SJCRH30 (cell line): ENCODE data around the gene AP3M1. TPM values are rescaled to one million over a fixed set of nuclear protein-coding genes. Genes with fewer than 3 reads are reported as not detected.
"Not testable (repeated sequence)": the region's sequence is repeated elsewhere in the genome, so short reads cannot be mapped to it uniquely, and the experiment has no call there.

Experiments
- DNase-seq, 2 experiments: peaks; one replicate each; pipeline ENCODE4 v3.0.0-alpha.2; 2015 to 2020
- H3K27ac ChIP-seq: fragments of 250-450 bp; sonication (Bioruptor Pico); 2 replicates; pipeline ENCODE4 v1.5.1; 2020; ENCODE audit warnings: mild to moderate bottlenecking, moderate library complexity
- H3K27me3 ChIP-seq: fragments of 250-450 bp; sonication (Bioruptor Pico); 2 replicates; pipeline ENCODE4 v1.5.1; 2020; ENCODE audit warnings: mild to moderate bottlenecking, moderate library complexity
- H3K36me3 ChIP-seq: fragments of 250-450 bp; sonication (Bioruptor Pico); 2 replicates; pipeline ENCODE4 v1.5.1; 2020; ENCODE audit warnings: mild to moderate bottlenecking, moderate library complexity
- H3K4me1 ChIP-seq: fragments of 250-450 bp; sonication (Bioruptor Pico); 2 replicates; pipeline ENCODE4 v1.5.1; 2020; ENCODE audit warnings: mild to moderate bottlenecking, moderate library complexity
- H3K4me3 ChIP-seq: fragments of 250-450 bp; sonication (Bioruptor Pico); 2 replicates; pipeline ENCODE4 v1.5.1; 2020; ENCODE audit warnings: mild to moderate bottlenecking, moderate library complexity
- H3K9me3 ChIP-seq: fragments of 250-450 bp; sonication (Bioruptor Pico); replicated peaks from 2 replicates; pipeline ENCODE4 v1.5.1; 2020; ENCODE audit warnings: mild to moderate bottlenecking, moderate library complexity
- total RNA-seq: library from RNA; depleted of rRNA; stranded (reverse); fragments of >200 nt; shearing (Covaris generic); gene quantifications from 2 replicates; pipeline ENCODE4 v1.2.3, GENCODE V29; 2014; rRNA removed

The AP3M1 gene
- 42.1 and 43.1 TPM in 2 replicates for total RNA-seq

- no peaks in the 10 kb centered on the region for H3K36me3 ChIP-seq
- peak; percentile 95 to 96 for DNase-seq
Observed at GRCh38 chr10:74150204-74150989, at the start of gene AP3M1. Gene AP3M1 (minus strand): TSS chr10:74150828. CDS start chr10:74138379, 12,449 bp downstream.

GRCh38 chr10:74199315-74199714, 48.7 kb upstream of the AP3M1 start:
- Histone ChIP-seq H3K27me3 (no peaks in the 10 kb centered on the region), H3K27ac (no peak overlapping the region), H3K9me3 (0 out of 2 replicates have a peak, but pooled peaks cover 3% of the 10 kb centered on the region), H3K36me3 (no peaks in the 10 kb centered on the region; the same call in 1 of the 2 replicates), H3K4me1 (no peaks in the 10 kb centered on the region), H3K4me3 (no peak overlapping the region)
- DNase-seq, result no peak

More at GRCh38 chr10:74150204-74150989, at the start of gene AP3M1:
- no peaks in the 10 kb centered on the region for H3K27me3 ChIP-seq
- H3K4me3 ChIP-seq, result peak within 1 kb of the TSS; percentile 75
- peak within 1 kb of the TSS; percentile 98 for H3K27ac ChIP-seq
- H3K4me1 ChIP-seq, result peaks cover 9% of the 10 kb centered on the region
- no peaks in the 10 kb centered on the region for H3K9me3 ChIP-seq

GRCh38 chr10:74194999-74195398, 44.4 kb upstream of the AP3M1 start:
- no peaks in the 10 kb centered on the region for H3K9me3 ChIP-seq
- no peaks in the 10 kb centered on the region for H3K27me3 ChIP-seq
- H3K4me3 ChIP-seq, result no peak overlapping the region
- DNase-seq, result no peak
- no peaks in the 10 kb centered on the region for H3K36me3 ChIP-seq
- H3K27ac ChIP-seq, result no peak overlapping the region
- H3K4me1 ChIP-seq, result peaks cover 5% of the 10 kb centered on the region

GRCh38 chr10:74194545-74194944, 43.9 kb upstream of the AP3M1 start:
- Histone ChIP-seq H3K27ac (no peak overlapping the region), H3K27me3 (no peaks in the 10 kb centered on the region), H3K4me1 (peaks cover 8% of the 10 kb centered on the region), H3K4me3 (no peak overlapping the region), H3K36me3 (no peaks in the 10 kb centered on the region), H3K9me3 (no peaks in the 10 kb centered on the region)
- DNase-seq, result no peak

GRCh38 chr10:74190494-74190893, 39.9 kb upstream of the AP3M1 start:
- DNase-seq, result peak; percentile 13 to 41
- H3K27me3 ChIP-seq, result no peaks in the 10 kb centered on the region
- H3K27ac ChIP-seq, result peak overlapping the region; percentile 56
- no peaks in the 10 kb centered on the region for H3K36me3 ChIP-seq
- peak overlapping the region; percentile 2; the same call in 1 of the 2 replicates for H3K4me3 ChIP-seq
- peaks cover 8% of the 10 kb centered on the region for H3K4me1 ChIP-seq
- H3K9me3 ChIP-seq, result no peaks in the 10 kb centered on the region

GRCh38 chr10:74189999-74190421, 39.4 kb upstream of the AP3M1 start:
- H3K27me3 ChIP-seq, result no peaks in the 10 kb centered on the region
- no peaks in the 10 kb centered on the region for H3K9me3 ChIP-seq
- peaks cover 8% of the 10 kb centered on the region for H3K4me1 ChIP-seq
- DNase-seq, result peak; percentile 32 to 62
- peak overlapping the region; percentile 56 for H3K27ac ChIP-seq
- H3K36me3 ChIP-seq, result no peaks in the 10 kb centered on the region
- peak overlapping the region; percentile 2; the same call in 1 of the 2 replicates for H3K4me3 ChIP-seq

- not testable (repeated sequence) for H3K36me3 ChIP-seq, DNase-seq, H3K27ac ChIP-seq, H3K9me3 ChIP-seq, H3K27me3 ChIP-seq, H3K4me3 ChIP-seq, H3K4me1 ChIP-seq
Observed at GRCh38 chr10:74188617-74189016, 38.0 kb upstream of the AP3M1 start.

- DNase-seq, result no peak
- Histone ChIP-seq H3K27ac (no peak overlapping the region), H3K4me3 (no peak overlapping the region), H3K27me3 (no peaks in the 10 kb centered on the region), H3K4me1 (peaks cover 8% of the 10 kb centered on the region), H3K9me3 (no peaks in the 10 kb centered on the region), H3K36me3 (no peaks in the 10 kb centered on the region)
Observed at GRCh38 chr10:74187237-74187636, 36.6 kb upstream of the AP3M1 start.

- no peak overlapping the region for H3K4me3 ChIP-seq
- DNase-seq, result no peak
- H3K4me1 ChIP-seq, result peaks cover 8% of the 10 kb centered on the region
- H3K36me3 ChIP-seq, result no peaks in the 10 kb centered on the region
- H3K9me3 ChIP-seq, result no peaks in the 10 kb centered on the region
- no peak overlapping the region for H3K27ac ChIP-seq
- no peaks in the 10 kb centered on the region for H3K27me3 ChIP-seq
Observed at GRCh38 chr10:74186678-74187077, 36.0 kb upstream of the AP3M1 start.

GRCh38 chr10:74179111-74179710, 28.6 kb upstream of the AP3M1 start:
- no peak for DNase-seq
- no peaks in the 10 kb centered on the region for H3K27me3 ChIP-seq
- H3K4me3 ChIP-seq, result no peak overlapping the region
- no peak overlapping the region for H3K27ac ChIP-seq
- H3K9me3 ChIP-seq, result no peaks in the 10 kb centered on the region
- no peaks in the 10 kb centered on the region for H3K36me3 ChIP-seq
- peaks cover 7% of the 10 kb centered on the region for H3K4me1 ChIP-seq

GRCh38 chr10:74178042-74178791, 27.6 kb upstream of the AP3M1 start:
- DNase-seq, result no peak
- Histone ChIP-seq H3K4me3 (no peak overlapping the region), H3K36me3 (no peaks in the 10 kb centered on the region), H3K27me3 (no peaks in the 10 kb centered on the region), H3K27ac (no peak overlapping the region), H3K4me1 (peaks cover 7% of the 10 kb centered on the region), H3K9me3 (no peaks in the 10 kb centered on the region)

GRCh38 chr10:74177140-74177677, 26.6 kb upstream of the AP3M1 start:
- Histone ChIP-seq H3K4me3 (peak overlapping the region; percentile 79), H3K9me3 (no peaks in the 10 kb centered on the region)
- DNase-seq, result peak; percentile 14 to 36

GRCh38 chr10:74176380-74177139, 25.9 kb upstream of the AP3M1 start:
- Histone ChIP-seq H3K27me3 (no peaks in the 10 kb centered on the region), H3K4me3 (peak overlapping the region; percentile 79), H3K36me3 (no peaks in the 10 kb centered on the region), H3K9me3 (no peaks in the 10 kb centered on the region), H3K4me1 (peaks cover 7% of the 10 kb centered on the region), H3K27ac (peak overlapping the region; percentile 73)
- peak; percentile 94 to 96 for DNase-seq

More at GRCh38 chr10:74177140-74177677, 26.6 kb upstream of the AP3M1 start:
- H3K27me3 ChIP-seq, result no peaks in the 10 kb centered on the region
- peak overlapping the region; percentile 73 for H3K27ac ChIP-seq
- peaks cover 7% of the 10 kb centered on the region for H3K4me1 ChIP-seq
- H3K36me3 ChIP-seq, result no peaks in the 10 kb centered on the region
